ENCODE measurements around the gene ANGPTL8.

DNA sequence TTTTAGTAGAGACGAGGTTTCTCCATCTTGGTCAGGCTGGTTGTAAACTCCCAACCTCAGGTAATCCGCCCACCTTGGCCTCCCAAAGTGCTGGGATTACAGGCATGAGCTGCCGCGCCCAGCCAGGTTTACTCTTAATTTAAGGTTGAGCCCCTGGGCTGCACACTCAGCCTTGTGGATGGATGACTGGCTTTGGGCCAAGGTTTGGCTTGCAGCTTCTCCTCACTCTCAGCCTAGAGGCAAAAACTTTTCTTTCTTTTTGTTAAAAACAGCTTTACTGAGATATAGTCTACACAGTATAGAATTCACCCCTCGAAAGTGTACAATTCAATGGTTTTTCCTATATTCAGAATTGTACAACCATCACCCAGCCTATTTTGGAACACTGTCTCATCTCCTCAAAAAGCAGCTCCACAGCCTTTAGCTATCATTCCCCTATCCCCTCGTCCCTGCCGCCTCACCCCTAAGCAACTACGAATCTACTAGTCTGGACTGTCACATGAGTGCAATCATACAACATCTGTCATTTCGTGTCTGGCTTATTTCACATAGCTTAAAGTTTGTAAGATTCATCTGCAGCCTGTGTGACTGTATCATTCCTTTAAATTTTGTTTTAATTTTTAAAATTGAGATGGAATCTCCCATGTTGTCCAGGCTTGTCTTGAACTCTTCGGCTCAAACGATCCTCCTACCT, 42.1 kb downstream of the ANGPTL8 start:
- TF ChIP-seq, protein P1, sequence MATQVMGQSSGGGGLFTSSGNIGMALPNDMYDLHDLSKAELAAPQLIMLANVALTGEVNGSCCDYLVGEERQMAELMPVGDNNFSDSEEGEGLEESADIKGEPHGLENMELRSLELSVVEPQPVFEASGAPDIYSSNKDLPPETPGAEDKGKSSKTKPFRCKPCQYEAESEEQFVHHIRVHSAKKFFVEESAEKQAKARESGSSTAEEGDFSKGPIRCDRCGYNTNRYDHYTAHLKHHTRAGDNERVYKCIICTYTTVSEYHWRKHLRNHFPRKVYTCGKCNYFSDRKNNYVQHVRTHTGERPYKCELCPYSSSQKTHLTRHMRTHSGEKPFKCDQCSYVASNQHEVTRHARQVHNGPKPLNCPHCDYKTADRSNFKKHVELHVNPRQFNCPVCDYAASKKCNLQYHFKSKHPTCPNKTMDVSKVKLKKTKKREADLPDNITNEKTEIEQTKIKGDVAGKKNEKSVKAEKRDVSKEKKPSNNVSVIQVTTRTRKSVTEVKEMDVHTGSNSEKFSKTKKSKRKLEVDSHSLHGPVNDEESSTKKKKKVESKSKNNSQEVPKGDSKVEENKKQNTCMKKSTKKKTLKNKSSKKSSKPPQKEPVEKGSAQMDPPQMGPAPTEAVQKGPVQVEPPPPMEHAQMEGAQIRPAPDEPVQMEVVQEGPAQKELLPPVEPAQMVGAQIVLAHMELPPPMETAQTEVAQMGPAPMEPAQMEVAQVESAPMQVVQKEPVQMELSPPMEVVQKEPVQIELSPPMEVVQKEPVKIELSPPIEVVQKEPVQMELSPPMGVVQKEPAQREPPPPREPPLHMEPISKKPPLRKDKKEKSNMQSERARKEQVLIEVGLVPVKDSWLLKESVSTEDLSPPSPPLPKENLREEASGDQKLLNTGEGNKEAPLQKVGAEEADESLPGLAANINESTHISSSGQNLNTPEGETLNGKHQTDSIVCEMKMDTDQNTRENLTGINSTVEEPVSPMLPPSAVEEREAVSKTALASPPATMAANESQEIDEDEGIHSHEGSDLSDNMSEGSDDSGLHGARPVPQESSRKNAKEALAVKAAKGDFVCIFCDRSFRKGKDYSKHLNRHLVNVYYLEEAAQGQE (IDR thresholded peaks at IDR 0.05; ENCODE audit: unreplicated experiment) = no peak
- TF ChIP-seq, protein P2, sequence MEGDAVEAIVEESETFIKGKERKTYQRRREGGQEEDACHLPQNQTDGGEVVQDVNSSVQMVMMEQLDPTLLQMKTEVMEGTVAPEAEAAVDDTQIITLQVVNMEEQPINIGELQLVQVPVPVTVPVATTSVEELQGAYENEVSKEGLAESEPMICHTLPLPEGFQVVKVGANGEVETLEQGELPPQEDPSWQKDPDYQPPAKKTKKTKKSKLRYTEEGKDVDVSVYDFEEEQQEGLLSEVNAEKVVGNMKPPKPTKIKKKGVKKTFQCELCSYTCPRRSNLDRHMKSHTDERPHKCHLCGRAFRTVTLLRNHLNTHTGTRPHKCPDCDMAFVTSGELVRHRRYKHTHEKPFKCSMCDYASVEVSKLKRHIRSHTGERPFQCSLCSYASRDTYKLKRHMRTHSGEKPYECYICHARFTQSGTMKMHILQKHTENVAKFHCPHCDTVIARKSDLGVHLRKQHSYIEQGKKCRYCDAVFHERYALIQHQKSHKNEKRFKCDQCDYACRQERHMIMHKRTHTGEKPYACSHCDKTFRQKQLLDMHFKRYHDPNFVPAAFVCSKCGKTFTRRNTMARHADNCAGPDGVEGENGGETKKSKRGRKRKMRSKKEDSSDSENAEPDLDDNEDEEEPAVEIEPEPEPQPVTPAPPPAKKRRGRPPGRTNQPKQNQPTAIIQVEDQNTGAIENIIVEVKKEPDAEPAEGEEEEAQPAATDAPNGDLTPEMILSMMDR (conservative IDR thresholded peaks at IDR 0.05; ENCODE audit: low read depth in 2 of 2) = no peak
